ENCODE data around the gene LRP1B.

The LRP1B gene

DNA sequence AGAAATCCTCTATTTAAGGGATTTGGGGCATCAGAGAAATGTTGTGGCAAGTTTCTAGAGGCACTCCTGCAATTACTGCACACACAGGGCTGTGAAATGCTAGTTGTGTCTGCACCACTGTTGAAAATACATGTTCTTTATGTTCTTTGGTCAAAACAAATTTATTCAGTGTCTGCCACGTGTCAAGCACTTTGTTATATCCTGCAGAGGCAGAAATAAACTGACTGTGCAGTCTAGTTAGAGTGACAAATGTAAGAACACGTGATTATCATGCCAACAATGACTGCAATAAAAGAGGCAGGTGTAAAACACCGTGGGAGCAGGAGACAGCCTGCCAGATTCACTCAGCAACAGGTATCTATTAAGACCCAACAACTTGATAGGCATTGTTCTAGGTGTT, 423.3 kb downstream of the LRP1B start:
- H3K27me3 ChIP-seq (ENCODE audit: insufficient read depth, low read length), result no peaks in the 10 kb centered on the region
- no peaks in the 10 kb centered on the region for H3K79me2 ChIP-seq (ENCODE audit: insufficient read depth, low read length)
- H3K36me3 ChIP-seq (ENCODE audit: insufficient read depth, low read length), result no peaks in the 10 kb centered on the region
- no peak overlapping the region for H3K9ac ChIP-seq (ENCODE audit: low read length)
- H3K4me1 ChIP-seq (ENCODE audit: insufficient read depth, low read length, severe bottlenecking), result no peaks in the 10 kb centered on the region
- no peak overlapping the region for H3K27ac ChIP-seq (ENCODE audit: low read depth, low read length, poor library complexity, severe bottlenecking)
- no peaks in the 10 kb centered on the region for H3K9me2 ChIP-seq (ENCODE audit: low read depth, low read length)
- no peak for TF ChIP-seq EZH2 (IDR thresholded peaks at IDR 0.05; ENCODE audit: borderline replicate concordance, low read length)
- TF ChIP-seq, protein P1, sequence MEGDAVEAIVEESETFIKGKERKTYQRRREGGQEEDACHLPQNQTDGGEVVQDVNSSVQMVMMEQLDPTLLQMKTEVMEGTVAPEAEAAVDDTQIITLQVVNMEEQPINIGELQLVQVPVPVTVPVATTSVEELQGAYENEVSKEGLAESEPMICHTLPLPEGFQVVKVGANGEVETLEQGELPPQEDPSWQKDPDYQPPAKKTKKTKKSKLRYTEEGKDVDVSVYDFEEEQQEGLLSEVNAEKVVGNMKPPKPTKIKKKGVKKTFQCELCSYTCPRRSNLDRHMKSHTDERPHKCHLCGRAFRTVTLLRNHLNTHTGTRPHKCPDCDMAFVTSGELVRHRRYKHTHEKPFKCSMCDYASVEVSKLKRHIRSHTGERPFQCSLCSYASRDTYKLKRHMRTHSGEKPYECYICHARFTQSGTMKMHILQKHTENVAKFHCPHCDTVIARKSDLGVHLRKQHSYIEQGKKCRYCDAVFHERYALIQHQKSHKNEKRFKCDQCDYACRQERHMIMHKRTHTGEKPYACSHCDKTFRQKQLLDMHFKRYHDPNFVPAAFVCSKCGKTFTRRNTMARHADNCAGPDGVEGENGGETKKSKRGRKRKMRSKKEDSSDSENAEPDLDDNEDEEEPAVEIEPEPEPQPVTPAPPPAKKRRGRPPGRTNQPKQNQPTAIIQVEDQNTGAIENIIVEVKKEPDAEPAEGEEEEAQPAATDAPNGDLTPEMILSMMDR (IDR thresholded peaks at IDR 0.05; ENCODE audit: low read length), result no peak
- no peak overlapping the region for H3K4me3 ChIP-seq (ENCODE audit: low read depth, low read length, poor library complexity, severe bottlenecking)
- no peaks in the 10 kb centered on the region for H3K9me3 ChIP-seq (ENCODE audit: low read length)
- no peak overlapping the region for H3K4me2 ChIP-seq (ENCODE audit: low read length)
- no peaks in the 10 kb centered on the region for H3F3A ChIP-seq (ENCODE audit: insufficient read depth, low read length)
- no peaks in the 10 kb centered on the region for H4K20me1 ChIP-seq (ENCODE audit: insufficient read depth, low read length)
- no peak overlapping the region for H2AFZ ChIP-seq (ENCODE audit: low read length)

DNA sequence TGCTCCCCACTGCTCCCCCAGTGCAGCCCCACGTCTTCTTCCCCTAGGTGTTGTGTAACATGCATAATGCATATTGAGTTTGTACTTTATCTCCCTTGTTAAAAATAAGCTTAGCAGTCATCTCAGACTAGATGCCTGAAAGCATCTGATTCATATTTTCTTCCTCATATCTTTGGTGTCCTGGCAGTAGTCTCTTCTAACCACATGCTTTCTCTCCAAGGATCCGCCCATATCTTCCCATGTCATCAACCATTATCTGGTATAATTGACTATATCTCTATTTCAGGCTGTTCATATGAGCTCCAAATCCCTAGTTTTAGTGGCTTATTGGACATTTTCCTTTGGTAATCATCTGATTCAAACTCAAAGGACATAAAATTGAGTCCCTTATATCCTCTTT, 426.3 kb downstream of the LRP1B start:
- Histone ChIP-seq H3K36me3 (ENCODE audit: insufficient read depth, low read length) (no peaks in the 10 kb centered on the region), H3K4me3 (ENCODE audit: low read depth, low read length, poor library complexity, severe bottlenecking) (no peak overlapping the region), H3K4me1 (ENCODE audit: insufficient read depth, low read length, severe bottlenecking) (no peaks in the 10 kb centered on the region), H3K9me2 (ENCODE audit: low read depth, low read length) (no peaks in the 10 kb centered on the region), H4K20me1 (ENCODE audit: insufficient read depth, low read length) (no peaks in the 10 kb centered on the region), H3K79me2 (ENCODE audit: insufficient read depth, low read length) (no peaks in the 10 kb centered on the region), H3K4me2 (ENCODE audit: low read length) (no peak overlapping the region), H3K27ac (ENCODE audit: low read depth, low read length, poor library complexity, severe bottlenecking) (no peak overlapping the region), H3F3A (ENCODE audit: insufficient read depth, low read length) (no peaks in the 10 kb centered on the region), H3K9me3 (ENCODE audit: low read length) (no peaks in the 10 kb centered on the region), H3K9ac (ENCODE audit: low read length) (no peak overlapping the region), H3K27me3 (ENCODE audit: insufficient read depth, low read length) (no peaks in the 10 kb centered on the region), H2AFZ (ENCODE audit: low read length) (no peak overlapping the region)
- TF ChIP-seq EZH2 (IDR thresholded peaks at IDR 0.05; ENCODE audit: borderline replicate concordance, low read length), result no peak
- TF ChIP-seq, protein P1 (IDR thresholded peaks at IDR 0.05; ENCODE audit: low read length), result no peak

DNA sequence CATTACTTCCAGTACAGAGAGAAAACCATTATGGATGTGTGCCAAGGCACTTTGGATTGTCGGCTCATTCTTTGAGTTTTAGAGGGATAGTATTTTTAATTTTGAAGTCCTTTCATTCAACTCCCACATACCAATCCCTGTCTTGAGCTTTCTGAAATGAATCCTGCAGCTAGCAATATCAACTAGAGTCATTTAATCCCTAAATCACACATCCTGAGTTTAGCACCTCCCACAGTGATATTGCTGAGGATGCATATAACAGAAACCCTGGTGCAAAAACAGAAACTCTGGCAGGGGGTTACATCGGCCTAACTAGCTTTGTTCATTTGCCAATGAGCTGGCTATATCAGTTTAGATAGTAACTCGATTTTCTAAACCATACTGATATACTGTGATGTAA, 427.3 kb downstream of the LRP1B start:
- Histone ChIP-seq H3K79me2 (ENCODE audit: insufficient read depth, low read length) (no peaks in the 10 kb centered on the region), H4K20me1 (ENCODE audit: insufficient read depth, low read length) (no peaks in the 10 kb centered on the region), H3K27me3 (ENCODE audit: insufficient read depth, low read length) (no peaks in the 10 kb centered on the region), H3K9me3 (ENCODE audit: low read length) (no peaks in the 10 kb centered on the region), H3K36me3 (ENCODE audit: insufficient read depth, low read length) (no peaks in the 10 kb centered on the region), H3K4me2 (ENCODE audit: low read length) (no peak overlapping the region), H3K9me2 (ENCODE audit: low read depth, low read length) (no peaks in the 10 kb centered on the region), H3K27ac (ENCODE audit: low read depth, low read length, poor library complexity, severe bottlenecking) (no peak overlapping the region), H3F3A (ENCODE audit: insufficient read depth, low read length) (no peaks in the 10 kb centered on the region), H3K9ac (ENCODE audit: low read length) (no peak overlapping the region), H2AFZ (ENCODE audit: low read length) (no peak overlapping the region), H3K4me1 (ENCODE audit: insufficient read depth, low read length, severe bottlenecking) (no peaks in the 10 kb centered on the region), H3K4me3 (ENCODE audit: low read depth, low read length, poor library complexity, severe bottlenecking) (no peak overlapping the region)
- no peak for TF ChIP-seq EZH2 (IDR thresholded peaks at IDR 0.05; ENCODE audit: borderline replicate concordance, low read length)
- TF ChIP-seq, protein P1 (IDR thresholded peaks at IDR 0.05; ENCODE audit: low read length), result no peak
